Diencephalon (tissue), 1 donor: Measurements from ENCODE around the gene TSPO. TPM values are rescaled to one million over a fixed set of nuclear protein-coding genes. Genes with fewer than 3 reads are reported as not detected.

Experiments used
- total RNA-seq: library from RNA; depleted of rRNA; stranded (reverse); fragments of >200 nt; gene quantifications from one replicate; pipeline ENCODE4 v1.2.3, GENCODE V29; 2014

TSPO gene
- total RNA-seq: 16.1 TPM

GRCh38 chr22:43151251-43152002 is at the start of gene TSPO:
Gene TSPO, plus strand, starts transcription at chr22:43151559. Its CDS starts 7,680 bp downstream, at chr22:43159239.

GRCh38 chr22:43110444-43110926 is 40.9 kb upstream of the TSPO start, which contains the start of gene BIK:
Gene BIK, plus strand, starts transcription at chr22:43110750. Its CDS starts 13,273 bp downstream, at chr22:43124023.

DNA sequence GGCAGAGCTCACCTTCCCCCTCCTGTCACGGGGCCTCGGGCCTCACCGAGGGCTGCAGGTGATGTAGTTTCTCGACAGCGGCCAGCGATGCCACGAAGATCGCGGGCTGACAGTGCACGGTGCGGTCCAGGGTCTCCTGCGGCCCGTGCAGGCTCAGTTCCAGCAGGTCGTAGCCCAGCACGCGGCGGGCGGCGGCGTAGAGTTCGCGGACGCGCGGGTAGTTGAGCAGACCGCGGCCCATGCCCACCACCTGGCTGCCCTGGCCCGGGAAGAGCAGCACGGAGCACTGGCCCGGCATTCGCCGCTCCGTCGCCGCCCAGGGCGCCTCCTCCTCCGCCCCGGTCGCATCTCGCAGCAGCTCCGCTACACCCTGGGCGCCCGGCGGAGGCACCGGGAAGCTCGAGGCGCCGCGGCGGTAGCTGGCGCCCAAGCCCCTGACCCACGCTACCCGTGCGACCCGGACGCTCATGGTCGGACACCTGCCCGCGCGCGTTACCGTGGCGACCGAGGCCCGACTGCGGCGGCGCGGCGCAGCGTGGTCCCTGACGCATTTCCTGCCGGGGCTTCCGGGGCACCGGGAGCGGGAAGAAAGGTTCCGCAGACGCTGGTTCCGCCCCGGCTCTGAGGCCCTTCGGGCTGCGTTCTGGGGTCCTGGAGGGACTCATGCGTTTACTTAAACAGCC is 8.3 kb upstream of the TSPO start, which contains the start of gene MCAT:
TSS of gene MCAT (minus strand) at position 519 of the 683 bp plus-strand sequence. CDS start at position 469, 50 bp downstream.

DNA sequence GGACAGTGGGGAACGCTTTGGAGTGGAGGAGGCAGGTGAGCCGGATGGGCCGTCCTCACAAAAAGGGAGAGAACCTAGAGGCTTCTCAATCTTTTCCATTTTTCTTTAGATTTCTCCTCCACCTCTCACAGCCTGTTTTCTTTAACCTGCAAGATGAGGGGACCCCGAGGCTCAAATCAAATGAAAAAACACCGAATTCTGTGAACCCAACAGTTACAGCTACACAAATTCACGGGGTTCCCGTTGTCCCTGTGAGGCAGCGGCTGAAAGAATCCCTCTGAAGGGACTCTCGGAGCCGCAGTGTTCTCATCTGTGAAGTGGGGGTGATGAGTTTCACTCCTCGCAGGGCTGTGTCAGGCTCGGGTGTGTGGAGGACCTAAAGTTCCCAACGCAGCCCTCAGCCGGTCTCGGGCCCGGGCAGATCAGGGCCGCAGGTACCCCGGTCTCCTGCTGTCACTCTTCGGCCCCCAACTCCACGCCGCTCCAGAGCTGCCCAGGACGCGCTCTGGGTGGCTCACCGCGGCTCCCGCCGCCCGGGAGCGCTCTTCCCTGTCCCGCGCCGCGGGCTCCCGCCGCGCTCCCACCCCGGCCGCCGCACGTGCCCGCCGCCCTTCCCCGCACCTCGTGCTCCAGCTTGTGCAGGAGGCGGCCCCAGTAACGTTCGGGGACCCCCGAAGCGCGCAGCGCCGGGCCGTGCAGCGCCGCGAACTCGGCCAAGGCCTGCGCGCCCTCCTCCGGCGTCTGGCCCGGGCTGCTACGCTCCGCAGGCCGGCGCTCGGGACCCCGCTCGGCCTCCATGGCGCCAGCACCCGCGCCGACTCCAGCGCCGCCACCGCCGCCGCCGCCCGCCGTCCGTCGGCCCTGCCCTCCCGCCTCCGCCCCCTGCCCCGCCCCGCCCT is 35.2 kb downstream of the TSPO start, which contains the start of gene TTLL12:
TSS of gene TTLL12 (minus strand) at position 863 of the 899 bp plus-strand sequence. CDS start at position 798, 65 bp downstream.

Other genes with a start within 250 kb of the TSPO start
- gene PACSIN2, start 136.4 kb upstream of the TSPO start, total RNA-seq: 28.6 TPM
- 45.2 TPM for gene TTLL1, start 62.2 kb upstream of the TSPO start, total RNA-seq
- 0.46 TPM for gene BIK, start 40.8 kb upstream of the TSPO start, total RNA-seq
- gene MCAT, start 8.2 kb upstream of the TSPO start, total RNA-seq: 24.2 TPM
- 24.2 TPM for gene TTLL12, start 35.6 kb downstream of the TSPO start, total RNA-seq
- gene SCUBE1, start 191.8 kb downstream of the TSPO start, total RNA-seq: 3.9 TPM